Activated CD4-positive, alpha-beta memory T cell treated with anti-CD3 and anti-CD28 coated beads, Interleukin-2, amount 10 ng/mL, durations not matched to agents 7 days and 5 days (primary cell): Measurements from ENCODE around the gene UBAP1. TPM values are rescaled to one million over a fixed set of nuclear protein-coding genes. Genes with fewer than 3 reads are reported as not detected.
"Not testable (repeated sequence)": the region's sequence is repeated elsewhere in the genome, so short reads cannot be mapped to it uniquely, and the experiment has no call there.

ENCODE experiments used
- CTCF ChIA-PET: fragments of 350-600 bp; sonication (Branson Sonifier 250); formaldehyde crosslinking; loops from one replicate; lab custom pipeline; 2021; ENCODE audit warnings: antibody characterized with exemption, inconsistent platforms; lab: Charles Lee
- POLR2A ChIA-PET: fragments of 350-600 bp; sonication (Branson Sonifier 250); formaldehyde crosslinking; loops from one replicate; lab custom pipeline; 2021; ENCODE audit warnings: antibody characterized with exemption; lab: Charles Lee
- DNase-seq: peaks from one replicate; pipeline ENCODE4 v3.0.0-alpha.2; 2020
- H3K27ac Mint-ChIP-seq: one replicate; pipeline ENCODE4 v1.8.0; 2021; ENCODE audit warnings: mild to moderate bottlenecking, mixed read lengths
- H3K27me3 Mint-ChIP-seq: one replicate; pipeline ENCODE4 v1.8.0; 2021; ENCODE audit warnings: mixed read lengths
- H3K36me3 Mint-ChIP-seq: one replicate; pipeline ENCODE4 v1.8.0; 2021; ENCODE audit warnings: low read depth, mixed read lengths
- H3K4me1 Mint-ChIP-seq: one replicate; pipeline ENCODE4 v1.8.0; 2021; ENCODE audit warnings: mixed read lengths
- H3K4me3 Mint-ChIP-seq: one replicate; pipeline ENCODE4 v1.8.0; 2021; ENCODE audit warnings: mild to moderate bottlenecking, mixed read lengths
- H3K9me3 Mint-ChIP-seq: one replicate; pipeline ENCODE4 v1.8.0; 2021; ENCODE audit warnings: mixed read lengths
- total RNA-seq, 2 experiments: library from RNA; stranded (reverse); gene quantifications; one replicate each; pipeline ENCODE4 v1.2.3, GENCODE V29; 2021

UBAP1 gene
- total RNA-seq, 2 experiments from 2014 or later: 35.6 to 39.1 TPM

DNA sequence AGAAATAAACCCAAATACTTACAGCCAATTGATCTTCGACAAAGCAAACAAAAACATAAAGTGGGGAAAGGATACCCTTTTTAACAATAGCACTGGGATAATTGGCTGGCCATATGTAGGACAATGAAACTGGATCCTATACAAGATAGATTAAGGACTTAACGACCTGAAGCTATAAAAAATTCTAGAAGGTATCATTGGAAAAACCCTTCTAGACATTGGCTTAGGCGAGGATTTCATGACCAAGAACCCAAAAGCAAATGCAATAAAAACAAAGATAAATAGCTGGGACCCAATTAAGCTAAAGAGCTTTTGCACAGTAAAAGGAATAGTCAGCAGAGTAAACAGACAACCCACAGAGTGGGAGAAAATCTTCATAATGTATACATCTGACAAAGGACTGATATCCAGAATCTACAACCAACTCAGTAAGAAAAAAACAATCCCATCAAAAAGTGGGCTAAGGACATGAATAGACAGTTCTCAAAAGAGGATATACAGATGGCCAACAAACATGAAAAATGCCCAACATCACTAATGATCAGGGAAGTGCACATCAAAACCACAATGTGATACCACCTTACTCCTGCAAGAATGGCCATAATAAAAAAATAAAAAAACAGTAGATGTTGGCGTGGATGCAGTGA is 35.6 kb downstream of the UBAP1 start:
- H3K27ac Mint-ChIP-seq, CTCF ChIA-PET, H3K9me3 Mint-ChIP-seq, H3K4me1 Mint-ChIP-seq, DNase-seq, H3K4me3 Mint-ChIP-seq, H3K27me3 Mint-ChIP-seq, POLR2A ChIA-PET: not testable (repeated sequence)
- H3K36me3 Mint-ChIP-seq: peaks cover 11% of the 10 kb centered on the region

DNA sequence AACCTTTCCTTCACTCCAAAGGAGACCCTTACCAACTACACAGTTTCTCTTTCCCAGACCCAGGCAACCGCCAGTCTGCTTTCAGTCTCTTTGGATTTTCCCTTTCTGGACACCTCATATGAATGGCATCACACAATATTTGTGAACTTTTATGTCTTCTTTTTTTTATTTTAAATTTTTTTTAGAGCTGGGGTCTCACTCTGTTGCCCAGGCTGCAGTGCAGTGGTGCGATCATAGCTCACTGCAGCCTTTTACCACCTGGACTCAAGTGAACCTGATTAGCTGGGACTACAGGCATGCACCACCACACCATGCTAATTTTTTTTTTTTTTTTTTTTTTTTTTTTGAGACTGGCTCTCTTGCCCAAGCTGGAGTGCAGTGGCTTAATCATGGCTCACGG is 37.5 kb downstream of the UBAP1 start:
- peaks cover 11% of the 10 kb centered on the region for H3K36me3 Mint-ChIP-seq
- CTCF ChIA-PET: no interaction called here

DNA sequence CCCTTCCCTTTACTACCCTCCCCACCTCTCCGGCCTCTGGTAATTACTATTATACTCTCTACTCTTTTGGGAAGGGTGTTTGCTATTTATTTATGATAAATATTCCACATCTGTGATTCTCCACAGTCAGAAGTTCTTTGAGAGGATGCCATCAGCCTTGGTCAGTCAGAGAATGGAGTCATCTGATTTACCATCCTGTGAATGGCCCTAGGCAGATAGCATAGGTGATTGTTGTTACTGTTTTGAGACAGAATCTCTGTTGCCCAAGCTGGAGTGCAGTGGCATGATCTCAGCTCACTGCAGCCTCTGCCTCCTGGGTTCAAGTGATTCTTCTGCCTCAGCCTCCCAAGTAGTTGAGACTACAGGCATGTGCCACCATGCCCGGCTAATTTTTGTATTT is 38.2 kb downstream of the UBAP1 start:
- H3K36me3 Mint-ChIP-seq, H3K9me3 Mint-ChIP-seq, H3K27me3 Mint-ChIP-seq, H3K27ac Mint-ChIP-seq, CTCF ChIA-PET, POLR2A ChIA-PET, H3K4me1 Mint-ChIP-seq, H3K4me3 Mint-ChIP-seq, DNase-seq: not testable (repeated sequence)

More for the DNA sequence above, 37.5 kb downstream of the UBAP1 start:
- Mint-ChIP-seq H3K27me3 (no peaks in the 10 kb centered on the region), H3K4me1 (peaks cover 4% of the 10 kb centered on the region), H3K9me3 (no peaks in the 10 kb centered on the region), H3K4me3 (no peak overlapping the region), H3K27ac (no peak overlapping the region)
- POLR2A ChIA-PET: no interaction called here
- no peak for DNase-seq

DNA sequence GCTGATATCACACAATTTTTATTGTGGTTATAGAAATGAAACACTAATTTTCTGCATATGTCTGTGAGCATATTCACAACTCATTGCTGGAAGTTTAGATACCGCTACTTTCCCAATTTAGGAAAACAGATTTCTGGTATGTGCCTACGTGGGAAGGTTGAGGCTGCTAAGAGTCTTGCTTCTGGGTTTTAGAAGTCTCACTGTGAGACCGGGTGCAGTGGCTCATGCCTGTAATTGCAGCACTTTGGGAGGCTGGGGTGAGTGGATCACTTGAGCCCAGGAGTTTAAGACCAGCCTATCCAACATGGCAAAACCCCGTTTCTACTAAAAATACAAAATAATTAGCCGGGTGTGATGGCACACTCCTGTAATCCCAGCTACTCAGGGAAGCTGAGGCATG is 39.6 kb downstream of the UBAP1 start:
- Mint-ChIP-seq H3K4me1 (peaks cover 8% of the 10 kb centered on the region), H3K27ac (no peak overlapping the region), H3K4me3 (no peak overlapping the region), H3K9me3 (no peaks in the 10 kb centered on the region), H3K36me3 (peaks cover 12% of the 10 kb centered on the region), H3K27me3 (no peaks in the 10 kb centered on the region)
- CTCF ChIA-PET: no interaction called here
- POLR2A ChIA-PET: no interaction called here
- no peak for DNase-seq

DNA sequence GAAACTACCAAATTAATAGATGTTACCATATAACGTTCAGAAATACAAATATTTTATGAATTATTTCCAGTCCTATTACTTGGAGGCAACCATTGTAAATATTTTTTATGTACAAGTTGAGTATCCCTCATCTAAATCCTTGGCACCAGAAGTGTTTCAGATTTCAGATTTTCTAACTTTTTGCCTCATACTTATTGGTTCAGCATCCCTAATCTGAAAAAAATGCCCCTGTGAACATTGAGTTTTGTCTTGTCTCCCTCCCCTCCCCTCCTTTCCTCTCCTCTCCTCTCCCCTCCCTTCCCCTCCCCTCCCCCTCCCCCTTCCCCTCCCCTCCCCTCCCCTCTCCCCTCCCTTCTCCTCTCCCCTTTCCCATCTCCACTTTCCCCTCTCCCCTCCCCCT is 40.6 kb downstream of the UBAP1 start:
- Mint-ChIP-seq H3K4me1 (peaks cover 6% of the 10 kb centered on the region), H3K4me3 (no peak overlapping the region), H3K27me3 (no peaks in the 10 kb centered on the region), H3K9me3 (no peaks in the 10 kb centered on the region), H3K27ac (no peak overlapping the region), H3K36me3 (peaks cover 10% of the 10 kb centered on the region)
- POLR2A ChIA-PET: no interaction called here
- CTCF ChIA-PET: no interaction called here
- DNase-seq: no peak

DNA sequence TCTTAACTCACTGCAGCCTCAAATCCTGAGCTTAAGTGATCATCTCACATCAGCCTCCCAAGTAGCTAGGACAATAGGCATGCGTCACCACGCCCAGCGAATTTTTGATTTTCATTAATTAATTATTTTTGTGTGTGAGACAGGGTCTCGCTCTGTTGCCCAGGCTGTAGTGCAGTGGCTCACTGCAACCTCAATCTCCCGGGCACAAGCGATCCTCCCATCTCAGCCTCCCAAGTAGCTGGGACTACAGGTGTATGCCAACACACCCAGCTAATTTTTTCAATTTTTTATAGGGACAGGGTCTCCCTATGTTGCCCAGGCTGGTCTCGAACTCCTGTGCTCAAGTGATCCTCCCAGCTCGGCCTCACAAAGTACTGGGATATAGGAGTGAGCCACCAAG is 41.4 kb downstream of the UBAP1 start:
- H3K4me3 Mint-ChIP-seq: no peak overlapping the region
- no peaks in the 10 kb centered on the region for H3K27me3 Mint-ChIP-seq
- CTCF ChIA-PET: no interaction called here
- POLR2A ChIA-PET: no interaction called here
- no peak for DNase-seq
- H3K9me3 Mint-ChIP-seq: no peaks in the 10 kb centered on the region
- peaks cover 10% of the 10 kb centered on the region for H3K36me3 Mint-ChIP-seq
- H3K4me1 Mint-ChIP-seq: peaks cover 6% of the 10 kb centered on the region
- no peak overlapping the region for H3K27ac Mint-ChIP-seq

DNA sequence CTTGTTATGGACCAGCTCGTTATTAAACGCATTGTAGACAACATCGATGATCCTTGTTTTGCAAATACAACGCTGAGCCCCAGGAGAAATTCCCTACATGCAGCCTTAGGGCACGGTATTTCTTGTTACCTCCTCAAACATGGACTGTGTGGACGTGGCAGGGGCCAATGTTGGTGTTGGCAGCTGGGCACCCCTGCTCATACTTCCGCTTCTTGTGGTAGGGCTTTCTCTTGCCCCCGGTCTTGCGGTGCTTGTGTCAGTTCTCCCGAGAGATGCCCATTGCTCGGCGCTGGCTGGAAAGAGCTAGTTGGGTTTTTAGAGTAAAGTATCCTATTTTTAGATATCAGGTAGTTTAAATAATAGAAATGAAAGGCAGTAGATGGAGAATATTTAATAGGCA is 45.5 kb downstream of the UBAP1 start:
- Mint-ChIP-seq H3K4me3 (no peak overlapping the region), H3K9me3 (no peaks in the 10 kb centered on the region), H3K4me1 (peaks cover 6% of the 10 kb centered on the region), H3K27ac (no peak overlapping the region), H3K36me3 (peaks cover 10% of the 10 kb centered on the region), H3K27me3 (no peaks in the 10 kb centered on the region)
- CTCF ChIA-PET: no interaction called here
- no peak for DNase-seq
- POLR2A ChIA-PET: no interaction called here

DNA sequence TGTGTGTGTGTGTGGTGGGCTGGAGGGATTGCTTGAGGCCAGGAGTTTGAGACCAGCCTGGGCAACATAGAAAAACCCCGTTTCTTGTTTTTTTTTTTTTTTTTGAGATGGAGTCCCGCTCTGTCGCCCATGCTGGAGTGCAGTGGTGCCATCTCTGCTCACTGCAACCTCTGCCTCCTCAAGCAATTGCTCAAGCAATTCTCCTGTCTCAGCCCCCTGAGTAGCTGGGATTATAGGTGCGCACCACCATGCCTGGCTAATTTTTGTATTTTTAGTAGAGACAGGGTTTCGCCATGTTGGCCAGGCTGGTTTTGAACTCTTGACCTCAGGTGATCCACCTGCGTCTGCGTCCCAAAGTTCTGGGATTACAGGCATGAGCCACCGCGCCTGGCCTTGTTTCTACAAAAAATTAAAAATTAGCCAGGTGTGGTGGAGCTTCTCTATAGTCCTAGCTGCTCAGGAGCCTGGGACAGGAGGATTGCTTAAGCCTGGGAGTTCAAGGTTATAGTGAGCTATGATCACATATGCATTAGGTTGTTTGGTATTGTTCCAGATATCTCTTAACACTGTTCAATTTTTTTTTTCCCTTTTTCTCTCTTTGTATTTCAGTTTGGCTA is 47.4 kb downstream of the UBAP1 start:
- H3K9me3 Mint-ChIP-seq, DNase-seq, H3K27ac Mint-ChIP-seq, H3K4me3 Mint-ChIP-seq, H3K4me1 Mint-ChIP-seq, CTCF ChIA-PET, POLR2A ChIA-PET, H3K27me3 Mint-ChIP-seq: not testable (repeated sequence)
- peaks cover 10% of the 10 kb centered on the region for H3K36me3 Mint-ChIP-seq

DNA sequence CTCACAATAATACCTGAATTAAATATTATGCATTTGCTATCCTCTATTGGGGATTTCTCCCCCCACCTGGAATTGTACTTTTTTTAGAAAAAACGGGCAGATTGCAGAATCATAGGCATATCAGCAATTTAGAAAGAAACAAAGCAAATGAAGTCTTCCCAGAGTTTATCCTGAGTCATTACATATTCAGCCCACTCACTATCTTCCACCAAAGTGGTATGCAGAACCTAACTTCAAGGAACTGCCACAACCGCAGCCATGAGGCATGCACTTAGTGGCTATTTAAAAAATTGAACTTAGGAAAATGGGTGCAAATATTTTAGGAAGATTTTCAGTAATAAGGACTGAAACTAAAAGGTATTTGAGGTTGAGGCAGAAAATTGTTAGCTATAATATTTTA is 48.6 kb downstream of the UBAP1 start:
- peaks cover 1% of the 10 kb centered on the region for H3K4me1 Mint-ChIP-seq
- CTCF ChIA-PET: no interaction called here
- no peaks in the 10 kb centered on the region for H3K9me3 Mint-ChIP-seq
- no peak overlapping the region for H3K4me3 Mint-ChIP-seq
- H3K36me3 Mint-ChIP-seq: peaks cover 12% of the 10 kb centered on the region
- no peak overlapping the region for H3K27ac Mint-ChIP-seq
- POLR2A ChIA-PET: interaction anchor here (1.6 kb wide), 1 partner anchor 24 kb away, joined by 3 read pairs; no protein-coding TSS in a partner anchor
- DNase-seq: no peak
- no peaks in the 10 kb centered on the region for H3K27me3 Mint-ChIP-seq

DNA sequence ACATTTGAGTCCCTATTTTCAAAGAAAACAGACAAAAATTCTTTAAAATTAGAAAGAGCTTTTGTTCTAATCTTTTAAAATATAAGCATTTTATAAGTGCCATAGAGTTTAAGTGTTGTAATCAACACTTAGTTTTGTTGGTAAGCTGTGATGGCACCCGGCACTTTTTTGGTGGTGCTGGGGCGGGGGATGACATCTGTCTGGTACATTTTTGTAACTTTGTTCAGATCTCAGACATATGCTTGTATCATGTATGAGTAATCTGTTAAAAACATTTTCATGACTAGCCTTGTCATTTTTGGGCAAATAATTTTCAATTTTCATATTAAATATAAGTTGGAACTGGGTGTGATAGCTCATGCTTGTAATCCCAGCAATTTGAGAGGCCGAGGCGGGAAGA is 51.7 kb downstream of the UBAP1 start:
- ChIA-PET CTCF (no interaction called here), POLR2A (no interaction called here)
- Mint-ChIP-seq H3K4me1 (no peaks in the 10 kb centered on the region), H3K27me3 (no peaks in the 10 kb centered on the region), H3K9me3 (no peaks in the 10 kb centered on the region), H3K4me3 (no peak overlapping the region), H3K27ac (no peak overlapping the region), H3K36me3 (peaks cover 7% of the 10 kb centered on the region)
- no peak for DNase-seq

DNA sequence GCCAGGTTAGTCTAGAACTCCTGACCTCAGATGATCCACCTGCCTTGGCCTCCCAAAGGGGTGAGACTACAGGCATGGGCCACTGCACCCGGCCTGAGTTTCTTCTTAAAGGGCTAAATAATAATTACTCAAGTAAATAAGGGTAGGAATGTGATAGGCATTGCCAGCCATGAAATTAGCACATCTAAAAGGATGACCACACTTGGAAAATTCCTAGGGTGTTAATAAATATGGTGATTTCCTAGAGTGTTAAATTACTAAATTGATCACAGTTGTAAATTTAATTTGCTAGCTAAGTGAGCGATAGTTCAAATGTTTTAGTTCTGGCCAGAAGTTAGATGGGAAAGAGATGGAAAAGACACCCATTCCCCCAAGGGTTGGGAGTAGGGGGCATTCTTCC is 53.4 kb downstream of the UBAP1 start:
- Mint-ChIP-seq H3K36me3 (peaks cover 18% of the 10 kb centered on the region), H3K27ac (no peak overlapping the region), H3K9me3 (no peaks in the 10 kb centered on the region), H3K4me1 (no peaks in the 10 kb centered on the region), H3K27me3 (no peaks in the 10 kb centered on the region), H3K4me3 (no peak overlapping the region)
- no peak for DNase-seq
- ChIA-PET POLR2A (no interaction called here), CTCF (interaction anchor here (1.2 kb wide), 1 partner anchor 14 kb away, joined by 4 read pairs; no protein-coding TSS in a partner anchor)

DNA sequence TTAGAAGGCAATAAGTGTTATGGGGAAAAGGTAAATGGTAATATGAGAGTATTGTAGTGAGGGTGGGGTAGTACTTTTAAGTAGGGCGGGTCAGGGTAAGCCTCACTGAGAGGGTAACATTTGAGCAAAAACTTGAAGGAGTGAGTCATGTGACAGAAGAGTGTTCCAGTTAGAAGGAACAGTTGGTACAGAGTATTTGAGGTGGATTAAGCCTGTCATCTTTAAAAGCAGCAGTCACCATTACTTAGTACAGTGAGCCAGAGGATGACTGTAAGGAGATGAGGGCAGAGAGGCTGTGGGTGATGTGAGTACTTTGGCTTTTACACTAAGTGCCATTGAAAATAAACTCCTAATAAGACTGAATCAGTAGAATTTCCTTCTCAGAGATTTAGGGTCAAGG is 54.8 kb downstream of the UBAP1 start:
- Mint-ChIP-seq H3K9me3 (no peaks in the 10 kb centered on the region), H3K4me3 (no peak overlapping the region), H3K27ac (no peak overlapping the region), H3K36me3 (peaks cover 27% of the 10 kb centered on the region), H3K27me3 (no peaks in the 10 kb centered on the region), H3K4me1 (no peaks in the 10 kb centered on the region)
- ChIA-PET POLR2A (no interaction called here), CTCF (no interaction called here)
- no peak for DNase-seq

DNA sequence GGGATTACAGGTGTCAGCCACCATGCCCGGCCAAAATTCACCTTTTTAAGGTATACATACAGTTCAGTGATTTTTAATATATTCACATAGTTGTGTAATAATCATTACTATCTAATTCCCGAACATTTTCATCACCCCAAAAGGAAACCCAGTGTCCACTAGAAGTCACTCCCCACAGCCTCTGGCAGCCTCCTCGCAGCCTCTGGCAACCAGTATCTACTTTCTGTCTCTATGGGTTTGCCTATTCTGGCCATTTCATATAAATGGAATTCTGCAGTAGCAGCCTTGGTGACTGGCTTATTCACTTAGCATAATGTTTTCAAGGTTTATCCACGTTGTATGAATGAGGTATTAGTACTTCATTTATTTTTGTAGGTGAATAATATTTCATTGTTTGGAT is 59.0 kb downstream of the UBAP1 start:
- Mint-ChIP-seq H3K27me3 (no peaks in the 10 kb centered on the region), H3K36me3 (peaks cover 53% of the 10 kb centered on the region), H3K4me1 (no peaks in the 10 kb centered on the region), H3K4me3 (no peak overlapping the region), H3K27ac (no peak overlapping the region), H3K9me3 (no peaks in the 10 kb centered on the region)
- ChIA-PET CTCF (no interaction called here), POLR2A (no interaction called here)
- DNase-seq: no peak

DNA sequence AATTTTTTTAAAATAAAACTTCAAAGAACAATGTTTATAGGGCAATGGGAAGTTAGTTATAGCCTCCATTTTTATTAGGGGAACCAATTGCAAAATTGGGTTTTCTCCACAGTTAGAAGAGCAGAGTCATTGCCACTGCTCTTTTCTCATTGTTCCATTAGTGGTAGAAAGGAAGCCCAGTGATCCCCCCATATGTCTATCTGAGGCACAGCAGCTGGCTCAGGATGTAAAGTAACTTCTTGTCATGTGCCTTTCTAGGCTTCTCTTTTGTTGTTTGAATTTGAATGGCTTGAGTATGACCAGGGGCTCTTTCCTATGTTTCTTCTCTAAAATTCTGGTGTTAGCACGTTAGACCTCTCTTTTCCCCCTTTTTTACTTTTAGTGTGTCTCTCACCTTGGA is 61.2 kb downstream of the UBAP1 start:
- H3K27me3 Mint-ChIP-seq: no peaks in the 10 kb centered on the region
- H3K4me1 Mint-ChIP-seq: no peaks in the 10 kb centered on the region
- no peak overlapping the region for H3K27ac Mint-ChIP-seq
- DNase-seq: no peak
- H3K9me3 Mint-ChIP-seq: no peaks in the 10 kb centered on the region
- ChIA-PET POLR2A (no interaction called here), CTCF (interaction anchor here (1.0 to 1.2 kb wide), 3 partner anchors 12 to 164 kb away, joined by 3 read pairs; no protein-coding TSS in a partner anchor)
- peaks cover 64% of the 10 kb centered on the region for H3K36me3 Mint-ChIP-seq
- no peak overlapping the region for H3K4me3 Mint-ChIP-seq
